Occipital lobe (tissue), 2 donors: ENCODE data around the gene YWHAE. TPM values are rescaled to one million over a fixed set of nuclear protein-coding genes. Genes with fewer than 3 reads are reported as not detected.
"Not testable (repeated sequence)": the region's sequence is repeated elsewhere in the genome, so short reads cannot be mapped to it uniquely, and the experiment has no call there.

Source experiments
- DNase-seq: peaks from one replicate; lab custom pipeline; 2025; lab: John Stamatoyannopoulos, UW
- total RNA-seq: library from RNA; depleted of rRNA; stranded (reverse); fragments of >200 nt; gene quantifications from one replicate; pipeline ENCODE4 v1.2.3, GENCODE V29; 2014

YWHAE gene
- total RNA-seq, 1 donor from 2014 or later, result 515 TPM

DNA sequence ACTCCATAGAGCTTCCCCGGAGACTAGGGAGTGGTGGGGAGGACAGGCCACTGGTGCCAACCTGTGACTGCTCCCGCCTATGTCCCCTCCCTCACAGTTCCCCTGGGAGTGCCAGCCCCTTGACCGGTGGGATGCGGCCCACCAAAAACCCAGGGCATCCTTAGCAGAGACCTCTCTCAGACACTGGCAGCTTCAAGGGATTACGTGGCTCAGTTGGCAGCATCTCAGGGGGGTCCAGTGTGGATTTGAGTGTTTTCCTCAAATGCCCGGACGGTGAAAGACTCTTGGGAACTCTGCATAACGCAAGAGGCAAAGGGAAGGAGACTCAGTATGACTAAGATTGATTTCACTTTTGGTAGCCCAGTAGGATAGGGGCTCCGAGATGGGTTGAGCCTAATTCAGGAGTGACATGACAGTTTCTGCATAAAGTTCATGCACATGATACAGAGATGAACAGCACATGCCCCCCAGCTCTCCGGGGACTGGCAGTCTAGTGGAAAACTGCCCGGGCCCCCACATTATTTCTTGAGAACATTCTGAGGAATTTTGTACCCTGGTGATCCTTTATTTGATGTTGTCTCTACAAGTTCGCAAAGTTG is 70.2 kb downstream of the YWHAE start:
- no peak for DNase-seq

DNA sequence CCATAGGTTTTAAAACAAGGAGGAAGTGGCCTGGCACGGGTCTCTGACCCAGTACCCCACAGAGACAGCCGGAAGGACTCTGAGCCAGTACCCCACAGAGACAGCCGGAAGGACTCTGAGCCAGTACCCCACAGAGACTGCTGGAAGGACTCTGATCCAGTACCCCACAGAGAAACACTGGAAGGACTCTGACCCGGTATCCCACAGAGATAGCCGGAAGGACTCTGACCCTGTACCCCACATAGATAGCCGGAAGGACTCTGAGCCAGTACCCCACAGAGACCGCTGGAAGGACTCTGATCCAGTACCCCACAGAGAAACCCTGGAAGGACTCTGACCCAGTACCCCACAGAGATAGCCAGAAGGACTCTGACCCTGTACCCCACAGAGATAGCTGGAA is 71.6 kb downstream of the YWHAE start:
- no peak for DNase-seq

DNA sequence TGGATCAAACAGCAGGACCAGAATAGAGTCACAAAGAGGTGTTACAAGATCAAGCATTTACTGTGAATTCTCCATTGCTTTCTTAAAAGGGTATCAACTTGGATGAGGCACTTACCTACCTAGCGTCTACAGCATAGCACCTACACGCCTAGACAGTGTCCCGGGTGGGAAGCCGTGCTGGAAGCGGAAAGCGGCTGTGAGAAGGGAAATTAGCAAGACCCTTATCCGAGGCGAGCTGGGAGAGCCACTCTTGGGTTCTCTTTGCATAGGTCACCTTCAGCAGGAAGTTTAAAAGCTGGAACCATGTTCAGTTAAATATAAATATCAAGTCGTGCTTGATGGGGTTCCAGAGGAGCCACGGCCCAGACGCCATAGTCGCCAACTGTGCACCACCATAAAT is 74.3 kb downstream of the YWHAE start:
- no peak for DNase-seq

DNA sequence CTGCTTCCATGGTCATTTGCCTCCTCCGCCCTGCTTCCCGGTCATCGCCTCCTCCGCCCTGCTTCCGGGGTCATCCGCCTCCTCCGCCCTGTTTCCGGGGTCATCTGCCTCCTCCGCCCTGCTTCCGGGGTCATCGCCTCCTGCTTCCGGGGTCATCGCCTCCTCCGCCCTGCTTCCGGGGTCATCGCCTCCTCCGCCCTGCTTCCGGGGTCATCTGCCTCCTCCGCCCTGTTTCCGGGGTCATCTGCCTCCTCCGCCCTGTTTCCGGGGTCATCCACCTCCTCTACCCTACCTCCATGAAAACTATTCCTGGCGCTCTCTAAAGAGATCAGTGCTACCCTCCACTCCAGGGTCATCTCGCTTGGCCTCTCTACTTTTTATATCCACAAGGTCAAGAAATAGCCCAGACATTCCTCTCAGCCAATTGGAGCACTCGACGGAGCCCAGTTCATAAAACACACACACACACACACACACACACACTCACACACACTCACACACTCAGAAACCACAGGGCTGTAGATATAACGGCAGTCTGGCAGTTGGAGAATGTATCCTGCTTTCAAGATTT is 75.7 kb downstream of the YWHAE start:
- no peak for DNase-seq

DNA sequence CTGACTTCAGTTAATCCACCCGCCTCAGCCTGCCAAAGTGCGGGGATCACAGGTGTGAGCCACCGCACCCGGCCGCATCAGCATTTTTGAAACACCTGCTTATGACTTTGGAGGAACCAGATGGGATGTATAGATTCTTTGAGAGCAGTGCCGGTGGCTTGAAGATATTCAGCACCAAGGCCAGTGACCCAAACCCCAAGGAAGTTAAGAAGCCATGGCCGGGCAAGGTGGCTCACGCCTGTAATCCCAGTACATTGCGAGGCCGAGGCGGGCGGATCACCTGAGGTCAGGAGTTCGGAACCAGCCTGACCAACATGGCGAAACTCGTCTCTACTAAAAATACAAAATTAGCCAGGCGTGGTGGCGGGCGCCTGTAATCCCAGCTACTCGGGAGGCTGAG is 76.7 kb downstream of the YWHAE start:
- no peak for DNase-seq

DNA sequence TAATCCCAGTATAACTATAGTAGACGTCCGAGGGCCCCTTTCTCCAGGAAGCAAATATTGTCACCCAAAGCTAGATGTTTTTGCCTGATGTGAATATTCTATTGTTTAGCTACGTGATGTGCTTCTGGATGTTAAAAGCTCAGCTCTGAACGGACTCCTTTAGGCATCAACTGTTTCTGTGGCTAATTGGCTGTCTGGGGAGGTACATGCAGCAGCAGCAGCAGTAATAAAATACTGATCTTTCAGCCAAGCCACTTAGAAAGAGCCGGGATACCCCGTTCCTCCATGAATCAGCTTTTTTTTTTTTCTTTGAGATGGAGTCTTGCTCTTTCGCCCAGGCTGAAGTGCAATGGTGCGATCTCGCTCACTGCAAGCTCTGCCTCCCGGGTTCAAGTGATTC is 77.5 kb downstream of the YWHAE start:
- DNase-seq, result no peak

DNA sequence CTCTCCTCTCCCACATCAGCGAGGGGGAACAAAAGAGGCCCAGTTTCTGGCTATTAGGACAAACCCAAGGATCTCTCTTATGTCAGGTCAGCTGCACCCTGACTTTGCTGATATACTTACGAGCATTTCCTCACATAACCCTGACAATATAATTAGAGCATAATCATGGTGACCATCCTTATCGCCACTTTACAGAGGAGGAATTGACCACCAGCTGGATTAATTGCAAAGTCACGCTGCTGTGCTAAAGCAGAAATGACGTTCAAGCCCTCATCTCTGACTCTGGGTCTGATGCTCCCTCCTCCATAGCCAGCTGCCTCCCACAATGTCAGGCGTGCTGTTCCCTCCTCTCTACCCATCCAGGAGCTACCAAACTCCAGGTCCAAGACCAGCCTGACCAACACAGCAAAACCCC is 78.0 kb downstream of the YWHAE start:
- no peak for DNase-seq

DNA sequence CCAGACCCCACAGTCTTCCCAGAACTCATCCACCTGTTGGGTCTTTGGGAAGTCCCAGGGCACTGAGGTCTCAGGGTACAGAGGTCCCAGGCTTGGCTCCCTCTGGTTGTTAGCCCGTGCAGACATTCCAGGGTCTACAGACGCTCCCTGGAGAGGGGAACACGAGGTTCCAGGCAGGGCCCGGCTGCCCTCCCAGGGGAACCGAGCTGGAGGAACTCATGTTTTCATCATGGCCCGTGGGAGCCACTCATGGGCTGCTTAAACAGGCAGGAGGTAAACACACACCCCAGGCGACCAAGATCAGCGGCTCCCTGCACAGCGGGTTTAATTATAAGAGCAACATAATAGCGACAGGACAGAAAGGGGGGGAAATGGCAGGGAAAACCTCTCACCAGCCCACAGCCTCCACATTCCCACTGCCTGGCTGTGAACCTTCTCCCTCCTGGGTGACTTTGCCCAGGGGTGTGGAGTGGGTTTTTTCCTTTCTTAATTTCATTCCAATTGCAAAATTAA is 84.1 kb downstream of the YWHAE start:
- DNase-seq, result no peak

DNA sequence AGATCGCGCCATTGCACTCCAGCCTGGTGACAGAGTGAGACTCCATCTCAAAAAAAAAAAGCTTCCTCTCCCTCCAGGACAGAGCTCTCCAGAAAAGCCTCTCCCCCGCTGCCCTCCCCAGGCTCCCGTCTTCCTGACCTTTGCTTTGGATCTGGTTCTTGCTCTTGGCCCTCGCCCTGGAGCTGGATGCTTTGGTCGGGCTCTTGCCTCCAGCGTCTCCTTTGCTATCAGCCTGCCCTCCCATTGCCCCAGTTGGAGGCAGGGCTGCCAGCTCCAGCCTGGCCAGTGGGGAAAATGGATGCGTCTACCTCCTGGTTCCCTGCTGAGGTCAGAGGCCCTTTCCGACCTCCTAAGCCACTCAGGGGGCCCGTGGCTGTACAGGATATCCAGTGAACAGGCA is 84.6 kb downstream of the YWHAE start:
- DNase-seq, result no peak

DNA sequence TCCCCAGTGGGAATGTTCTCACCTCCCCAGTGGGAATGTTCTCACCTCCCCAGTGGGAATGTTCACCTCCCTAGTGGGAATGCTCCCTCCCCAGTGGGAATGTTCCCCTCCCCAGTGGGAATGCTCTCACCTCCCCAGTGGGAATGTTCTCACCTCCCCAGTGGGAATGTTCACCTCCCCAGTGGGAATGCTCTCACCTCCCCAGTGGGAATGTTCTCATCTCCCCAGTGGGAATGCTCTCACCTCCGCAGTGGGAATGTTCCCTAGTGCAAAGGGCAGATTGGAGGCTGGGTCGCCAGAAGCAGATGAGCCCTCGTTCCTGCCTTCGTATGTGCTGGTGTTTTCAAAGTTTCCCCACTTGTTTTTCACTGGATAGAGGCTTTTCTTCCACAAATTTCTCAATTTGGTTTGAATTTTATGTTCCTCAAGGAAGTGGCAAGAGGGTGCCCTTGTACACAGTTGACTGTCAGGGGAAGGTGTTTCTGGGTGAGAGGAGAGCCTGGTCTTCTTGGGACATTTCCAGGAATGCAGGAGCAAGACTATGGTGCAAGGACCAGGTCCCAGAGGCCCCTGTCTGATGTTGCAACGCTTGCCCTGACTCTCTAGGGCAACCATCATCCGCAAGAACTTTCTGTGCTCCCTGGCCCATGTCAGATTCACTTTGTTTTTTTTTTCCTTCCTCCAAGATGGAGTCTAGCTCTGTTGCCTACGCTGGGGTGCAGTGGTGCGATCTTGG is 86.6 kb downstream of the YWHAE start:
- DNase-seq, result no peak

DNA sequence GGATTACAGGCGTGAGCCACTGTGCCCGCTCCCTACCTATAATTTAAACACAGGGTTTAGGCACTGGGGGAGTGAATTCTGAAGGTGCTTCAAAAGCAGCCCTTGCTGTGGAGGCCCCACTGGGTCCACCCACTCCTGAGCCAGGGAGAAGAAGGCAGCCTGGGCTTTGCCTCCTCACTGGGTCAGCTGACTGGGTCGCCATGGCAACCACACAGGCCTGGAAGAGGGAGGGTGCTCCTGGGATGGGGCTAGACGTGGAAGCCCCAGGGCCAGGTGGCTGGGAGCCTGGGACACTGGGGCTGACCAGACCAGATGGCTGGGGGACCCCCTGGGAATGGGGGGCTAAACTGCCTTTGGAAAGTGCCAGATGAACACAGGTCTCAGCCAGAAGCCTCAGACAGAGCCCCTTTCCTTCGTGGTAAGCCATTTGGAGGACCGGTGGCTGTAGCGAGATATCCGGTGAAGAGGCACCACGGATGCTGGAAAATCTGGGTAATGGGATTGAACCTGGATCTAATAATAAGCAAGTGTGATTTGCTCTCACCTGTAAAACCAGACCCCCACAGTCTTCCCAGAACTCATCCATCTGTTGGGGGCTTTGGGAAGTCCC is 87.7 kb downstream of the YWHAE start:
- no peak for DNase-seq

DNA sequence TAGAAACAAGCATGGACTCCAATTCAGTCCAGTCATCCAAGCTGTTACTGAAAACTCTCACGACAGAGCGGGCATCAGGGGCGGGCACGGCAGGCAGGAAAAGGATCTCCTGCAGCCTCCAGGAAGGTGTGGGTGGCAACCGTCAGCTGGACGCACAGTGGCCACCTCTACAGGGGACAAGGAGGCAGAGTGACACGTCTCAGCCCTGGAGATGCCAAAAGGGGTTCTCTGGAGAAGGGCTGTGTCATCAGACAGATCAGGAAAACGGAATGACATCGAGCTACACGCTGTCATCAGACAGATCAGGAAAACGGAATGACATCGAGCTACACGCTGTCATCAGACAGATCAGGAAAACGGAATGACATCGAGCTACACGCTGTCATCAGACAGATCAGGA is 92.2 kb downstream of the YWHAE start:
- DNase-seq, result not testable (repeated sequence)

DNA sequence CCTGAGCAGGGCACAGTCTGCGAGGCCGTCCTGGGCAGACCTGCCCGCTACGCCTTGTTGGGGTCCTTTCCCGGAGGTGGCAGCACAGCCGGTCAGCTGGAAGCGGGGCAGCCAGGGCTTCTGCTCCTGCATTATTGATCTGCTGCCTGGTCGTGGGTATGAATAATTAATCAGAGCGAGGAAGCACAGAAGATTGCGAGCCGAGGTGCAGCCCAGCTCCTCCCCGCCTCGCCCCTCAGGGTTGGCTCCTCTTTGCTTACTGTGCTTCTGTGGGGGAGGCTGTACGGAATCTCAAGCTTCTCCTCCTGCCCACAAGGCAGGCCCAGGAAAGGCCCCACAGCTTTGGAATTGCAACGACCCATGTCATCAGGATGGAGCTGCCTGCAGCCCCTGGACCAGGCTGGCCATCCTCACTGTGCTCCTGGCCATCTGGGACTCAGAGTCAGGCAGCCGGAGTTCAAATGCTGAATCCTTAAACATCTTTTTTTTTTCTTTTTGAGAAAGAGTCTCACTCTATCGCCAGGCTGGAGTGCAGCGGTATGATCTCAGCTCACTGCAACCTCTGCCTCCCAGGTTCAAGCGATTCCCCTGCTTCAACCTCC is 95.0 kb downstream of the YWHAE start:
- DNase-seq, result no peak

DNA sequence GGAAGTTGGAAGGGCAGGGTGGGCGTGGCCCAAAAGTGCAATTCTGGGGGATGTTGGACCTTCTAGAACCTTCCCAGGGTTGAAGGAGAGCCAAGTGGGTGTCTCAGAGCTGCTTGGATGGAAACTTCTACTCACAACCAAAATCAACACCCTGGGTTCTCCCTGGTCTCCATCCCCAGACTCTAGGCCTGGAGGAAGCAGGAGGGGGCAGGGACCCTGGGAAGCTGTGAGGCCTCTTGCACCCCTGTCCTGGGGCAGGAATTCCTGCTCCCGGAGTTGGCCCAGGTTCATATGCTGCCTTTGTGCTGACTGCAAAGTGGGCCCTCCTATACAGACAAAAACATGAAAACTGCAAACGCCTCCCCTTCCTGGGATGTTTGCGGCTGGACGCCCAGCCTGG is 95.5 kb downstream of the YWHAE start:
- no peak for DNase-seq

DNA sequence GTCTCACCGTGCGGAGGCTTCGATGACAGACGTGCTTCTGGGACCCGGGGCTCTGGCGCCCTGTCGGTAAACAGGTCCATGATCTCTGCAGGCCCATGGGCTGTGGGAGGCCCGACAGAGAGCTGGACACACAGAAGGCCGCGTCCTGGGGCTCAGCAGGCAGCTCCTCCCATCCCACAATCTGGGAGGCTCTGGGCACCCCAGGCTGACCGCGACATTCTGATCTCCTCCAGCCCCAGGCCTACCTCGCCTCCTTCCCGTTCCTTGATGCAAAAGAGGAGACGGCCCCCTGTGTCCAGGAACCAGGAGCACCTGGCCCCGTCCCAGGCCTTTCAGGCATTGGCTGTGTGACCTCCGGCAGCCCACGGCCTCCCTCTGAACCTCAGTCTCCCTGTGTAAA is 97.3 kb downstream of the YWHAE start:
- no peak for DNase-seq

DNA sequence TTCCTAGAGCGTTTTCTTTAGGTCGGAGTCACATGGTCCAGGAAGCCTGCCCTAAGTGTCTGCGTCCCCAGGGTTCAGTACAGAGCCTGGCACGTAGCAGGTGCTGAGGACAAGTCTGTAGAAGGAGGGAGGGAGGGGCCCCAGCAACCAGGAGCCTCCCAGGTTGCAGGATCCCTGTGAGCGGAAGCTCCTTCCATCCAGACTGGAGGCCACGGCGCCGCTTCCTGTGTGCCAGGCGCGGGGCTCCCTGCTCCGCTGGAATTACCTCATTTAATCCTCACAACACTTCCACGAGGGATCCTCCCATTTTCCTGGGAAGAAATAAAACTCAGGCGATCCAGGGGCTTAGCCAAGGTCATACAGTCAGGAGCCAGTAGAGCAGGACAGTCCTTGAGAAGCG is 98.5 kb downstream of the YWHAE start:
- DNase-seq, result no peak

DNA sequence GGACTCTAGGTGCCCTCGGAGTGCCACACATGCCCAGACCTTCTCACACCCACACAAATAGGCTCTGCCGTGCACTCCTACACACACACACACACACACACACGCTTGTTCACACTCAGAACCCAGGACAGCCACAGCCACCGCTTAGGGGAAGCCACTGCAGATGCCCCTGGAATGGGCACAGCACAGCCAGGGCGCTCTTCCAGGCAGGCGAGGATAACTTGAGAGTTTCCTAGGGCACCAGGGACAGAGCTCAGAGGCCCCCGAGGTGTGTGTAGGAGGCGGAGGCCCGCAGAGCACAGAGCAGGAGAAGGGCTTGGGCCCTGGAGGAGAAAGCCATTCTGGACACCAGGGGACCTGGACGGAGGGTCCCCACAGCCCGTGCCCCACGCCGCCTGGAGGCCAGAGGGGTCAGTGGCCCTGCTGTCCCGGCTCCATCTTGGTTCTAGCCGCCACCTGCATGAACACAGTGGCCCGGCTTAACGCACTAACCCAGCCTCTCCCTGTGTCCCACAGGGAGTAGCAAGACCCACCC is 99.6 kb downstream of the YWHAE start:
- no peak for DNase-seq

DNA sequence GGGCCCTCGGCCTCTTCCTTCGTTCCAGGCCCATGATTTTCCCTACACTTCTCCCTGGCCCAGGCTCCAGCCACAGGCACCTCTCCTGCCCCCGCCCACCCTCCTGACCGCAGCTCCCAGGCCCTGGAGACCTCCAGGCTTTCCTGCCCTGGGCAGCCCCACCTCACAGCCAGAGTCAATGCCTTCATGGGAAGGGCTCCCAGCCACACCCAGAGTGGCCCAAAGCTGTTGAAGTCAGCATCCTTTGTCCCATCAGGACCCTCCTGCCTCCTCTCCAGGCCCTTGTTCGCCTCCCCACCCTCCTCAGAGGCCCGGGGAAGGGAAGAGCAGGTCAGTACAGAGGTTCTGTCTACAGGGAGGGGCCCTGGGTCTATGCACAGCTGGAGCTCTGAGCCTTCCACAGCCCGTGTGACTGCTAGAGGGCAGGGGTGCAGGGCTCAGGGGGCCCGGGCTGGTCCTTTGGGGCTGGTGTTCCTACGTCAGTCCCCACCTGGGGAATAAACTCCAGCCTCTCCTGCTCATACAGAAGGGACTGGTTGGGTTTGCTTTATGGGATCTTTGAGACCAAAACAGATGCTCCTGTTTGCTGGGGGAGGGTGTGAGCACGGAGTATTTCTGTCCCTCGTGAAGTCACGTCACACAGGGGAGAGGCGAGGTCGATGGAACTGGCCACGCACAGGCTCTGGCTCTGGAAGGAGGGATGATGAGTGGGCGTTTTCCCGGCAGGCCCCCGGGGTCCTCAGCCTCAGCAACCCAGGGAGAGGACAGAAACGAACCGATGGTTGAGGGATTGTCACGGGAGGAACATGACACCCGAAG is 100.3 kb downstream of the YWHAE start:
- DNase-seq, result no peak

DNA sequence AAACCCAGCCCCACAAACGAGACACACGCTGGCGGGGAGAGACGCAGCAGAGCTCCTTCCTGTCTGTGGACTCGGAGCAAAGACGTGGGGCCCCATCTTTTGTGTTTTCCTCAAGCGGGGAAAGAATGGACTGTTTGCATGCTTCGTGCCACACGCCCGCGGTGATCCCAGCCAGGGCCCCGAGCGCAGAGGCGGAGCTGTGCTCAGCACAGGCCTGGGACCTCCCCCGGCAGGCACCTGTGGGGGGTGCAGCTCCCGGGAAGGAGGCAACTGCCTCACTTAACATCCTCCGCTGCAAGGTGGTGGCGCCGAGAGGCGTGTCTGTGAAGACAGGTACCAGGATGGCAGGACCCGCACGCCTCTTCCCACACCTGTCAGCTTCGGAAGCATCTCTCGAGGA is 101.4 kb downstream of the YWHAE start:
- DNase-seq, result no peak
